NT2/D1 (cell line): ENCODE measurements around the gene RAPSN.

Experiments used
- DNase-seq: peaks from one replicate; pipeline ENCODE4 v3.0.0-alpha.2; 2011; ENCODE audit warnings: low read depth, low spot score
- H3K27me3 ChIP-seq: 2 replicates; pipeline ENCODE4 v1.6.0; 2011; ENCODE audit warnings: mild to moderate bottlenecking; ENCODE audit not compliant: insufficient read length, insufficient read depth
- H3K36me3 ChIP-seq: 2 replicates; pipeline ENCODE4 v1.6.1; 2011; ENCODE audit warnings: mild to moderate bottlenecking, low read length, mixed read lengths; ENCODE audit not compliant: insufficient read depth, insufficient read length
- H3K4me1 ChIP-seq: 2 replicates; pipeline ENCODE4 v1.5.1; 2011; ENCODE audit not compliant: insufficient read depth, insufficient read length
- H3K4me3 ChIP-seq: 2 replicates; pipeline ENCODE4 v1.5.1; 2011; ENCODE audit warnings: low read depth; ENCODE audit not compliant: insufficient read length
- H3K9ac ChIP-seq: 2 replicates; pipeline ENCODE4 v1.6.0; 2011; ENCODE audit warnings: low read depth; ENCODE audit not compliant: insufficient read length
- H3K9me3 ChIP-seq: 2 replicates; pipeline ENCODE4 v1.5.1; 2011; ENCODE audit warnings: mild to moderate bottlenecking, low read length; ENCODE audit not compliant: insufficient read depth
- SUZ12 ChIP-seq: IDR thresholded peaks from 2 replicates; pipeline ENCODE4 v1.6.1; 2011; ENCODE audit not compliant: insufficient read length, insufficient read depth; ENCODE audit errors: extremely low read depth
- YY1 ChIP-seq: IDR thresholded peaks from 2 replicates; pipeline ENCODE4 v1.6.1; 2011; ENCODE audit not compliant: insufficient read length, insufficient read depth
- ZNF274 ChIP-seq: IDR thresholded peaks from 2 replicates; pipeline ENCODE4 v1.6.1; 2011; ENCODE audit warnings: mild to moderate bottlenecking, low read depth, low read length

The RAPSN gene

GRCh38 chr11:47448566-47449427 lies at the start of gene RAPSN:
Gene RAPSN (minus strand): TSS chr11:47449136. CDS start chr11:47448964, 172 bp downstream.
- Histone ChIP-seq H3K4me3 (no peak within 1 kb of the TSS), H3K9me3 (no peaks in the 10 kb centered on the region), H3K27me3 (no peaks in the 10 kb centered on the region), H3K36me3 (no peaks in the 10 kb centered on the region), H3K4me1 (peaks cover 10% of the 10 kb centered on the region), H3K9ac (no peak within 1 kb of the TSS)
- no peak for TF ChIP-seq YY1
- TF ChIP-seq ZNF274 = no peak
- no peak for TF ChIP-seq SUZ12
- no peak for DNase-seq

DNA sequence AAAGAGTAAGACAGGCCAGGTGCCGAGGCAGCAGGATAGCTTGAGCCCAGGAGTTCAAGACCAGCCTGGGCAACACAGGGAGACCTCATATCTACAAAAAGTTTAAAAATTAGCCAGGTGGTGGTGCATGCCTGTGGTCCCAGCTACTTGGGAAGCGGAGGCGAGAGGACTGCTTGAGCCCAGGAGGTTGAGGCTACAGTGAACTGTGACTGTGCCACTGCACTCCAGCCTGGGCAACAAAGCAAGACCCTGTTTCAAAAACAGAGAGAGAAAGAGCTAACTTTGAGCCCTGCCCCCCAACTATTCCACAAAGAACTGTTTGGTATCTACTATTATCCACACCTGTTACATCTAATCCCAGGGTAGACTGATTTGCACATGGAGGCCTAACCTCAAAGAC lies 49.2 kb upstream of the RAPSN start:
- H3K9ac ChIP-seq = no peak overlapping the region
- no peak for DNase-seq
- no peaks in the 10 kb centered on the region for H3K9me3 ChIP-seq
- TF ChIP-seq ZNF274 = no peak
- TF ChIP-seq YY1 = no peak
- no peaks in the 10 kb centered on the region for H3K27me3 ChIP-seq
- H3K4me1 ChIP-seq = peaks cover 4% of the 10 kb centered on the region
- H3K4me3 ChIP-seq = no peak overlapping the region
- H3K36me3 ChIP-seq = peaks cover 56% of the 10 kb centered on the region

GRCh38 chr11:47496808-47497207 lies 47.9 kb upstream of the RAPSN start:
- no peak for DNase-seq
- H3K36me3 ChIP-seq = peaks cover 64% of the 10 kb centered on the region
- H3K9me3 ChIP-seq = no peaks in the 10 kb centered on the region
- peaks cover 4% of the 10 kb centered on the region for H3K4me1 ChIP-seq
- no peaks in the 10 kb centered on the region for H3K27me3 ChIP-seq
- H3K9ac ChIP-seq = no peak overlapping the region
- no peak for TF ChIP-seq ZNF274
- no peak for TF ChIP-seq SUZ12
- no peak for TF ChIP-seq YY1
- H3K4me3 ChIP-seq = no peak overlapping the region

DNA sequence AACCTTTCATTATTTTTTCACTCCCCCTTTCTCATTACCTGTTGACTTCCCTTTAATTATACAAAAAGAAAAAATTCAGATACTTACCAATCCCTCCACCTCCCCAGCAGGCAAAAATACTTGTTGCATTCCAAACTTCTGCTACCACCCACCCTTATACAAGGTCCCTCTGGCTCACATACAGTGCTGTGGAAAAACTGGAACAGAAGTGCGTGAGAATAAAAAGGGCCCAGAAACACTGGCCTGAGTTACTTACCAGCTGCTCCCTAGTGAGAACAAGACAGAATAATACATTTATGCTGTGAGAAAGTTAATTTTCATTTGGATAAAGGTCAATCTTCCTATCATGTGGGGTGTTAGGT lies 46.9 kb upstream of the RAPSN start:
- TF ChIP-seq SUZ12 (no peak), ZNF274 (no peak), YY1 (no peak)
- no peak for DNase-seq
- no peak overlapping the region for H3K4me3 ChIP-seq
- H3K9ac ChIP-seq = no peak overlapping the region
- H3K9me3 ChIP-seq = no peaks in the 10 kb centered on the region
- peaks cover under 1% of the 10 kb centered on the region for H3K4me1 ChIP-seq
- H3K36me3 ChIP-seq = peaks cover 64% of the 10 kb centered on the region
- H3K27me3 ChIP-seq = no peaks in the 10 kb centered on the region

- H3K9me3 ChIP-seq = no peaks in the 10 kb centered on the region
- H3K27me3 ChIP-seq = no peaks in the 10 kb centered on the region
- H3K36me3 ChIP-seq = peaks cover 60% of the 10 kb centered on the region
- no peak for DNase-seq
- H3K4me1 ChIP-seq = no peaks in the 10 kb centered on the region
- H3K9ac ChIP-seq = no peak overlapping the region
- H3K4me3 ChIP-seq = no peak overlapping the region
- no peak for TF ChIP-seq SUZ12
- TF ChIP-seq ZNF274 = no peak
- TF ChIP-seq YY1 = no peak
Measured at GRCh38 chr11:47495011-47495855, 46.3 kb upstream of the RAPSN start.

DNA sequence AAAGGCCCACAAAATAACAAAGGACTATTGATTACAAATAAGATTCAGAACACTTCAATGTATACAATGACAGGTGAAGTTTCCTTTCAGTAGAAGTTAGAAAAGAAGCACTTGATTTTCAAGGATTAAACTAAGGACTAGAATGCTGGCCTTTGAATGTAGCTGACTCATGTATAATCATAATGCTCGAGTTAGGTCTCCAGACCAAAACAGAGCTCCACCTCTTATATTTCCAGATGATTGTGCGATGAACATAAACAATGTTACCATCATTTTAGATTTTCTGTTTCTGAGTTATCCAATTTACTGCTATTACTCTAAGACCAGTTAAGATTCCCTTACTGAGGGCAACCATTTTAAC lies 40.4 kb upstream of the RAPSN start:
- no peak overlapping the region for H3K9ac ChIP-seq
- TF ChIP-seq YY1 (no peak), SUZ12 (no peak), ZNF274 (no peak)
- H3K4me1 ChIP-seq = no peaks in the 10 kb centered on the region
- H3K9me3 ChIP-seq = no peaks in the 10 kb centered on the region
- no peak overlapping the region for H3K4me3 ChIP-seq
- peaks cover 65% of the 10 kb centered on the region for H3K36me3 ChIP-seq
- no peak for DNase-seq
- H3K27me3 ChIP-seq = no peaks in the 10 kb centered on the region

- no peak for DNase-seq
- no peak overlapping the region for H3K9ac ChIP-seq
- H3K4me1 ChIP-seq = no peaks in the 10 kb centered on the region
- TF ChIP-seq SUZ12 = no peak
- TF ChIP-seq YY1 = no peak
- no peak for TF ChIP-seq ZNF274
- H3K27me3 ChIP-seq = no peaks in the 10 kb centered on the region
- H3K9me3 ChIP-seq = no peaks in the 10 kb centered on the region
- no peak overlapping the region for H3K4me3 ChIP-seq
- peaks cover 65% of the 10 kb centered on the region for H3K36me3 ChIP-seq
Measured at GRCh38 chr11:47488674-47489394, 39.9 kb upstream of the RAPSN start.
